ELR (cell line): Measurements from ENCODE around the gene TMEM129.

Experiments
- DNase-seq: peaks from one replicate; pipeline ENCODE4 v3.0.0-alpha.2; 2015; ENCODE audit warnings: low read depth

The TMEM129 gene

GRCh38 chr4:1744552-1744951 lies 23.4 kb upstream of the TMEM129 start:
- DNase-seq: no peak

GRCh38 chr4:1743975-1744374 lies 22.9 kb upstream of the TMEM129 start:
- no peak for DNase-seq

- DNase-seq: no peak
These were observed 22.4 kb upstream of the TMEM129 start for GRCh38 chr4:1743551-1743950.

GRCh38 chr4:1741208-1741607 lies 20.1 kb upstream of the TMEM129 start:
- DNase-seq: no peak

- no peak for DNase-seq
These were observed 19.0 kb upstream of the TMEM129 start for GRCh38 chr4:1740021-1740545.

GRCh38 chr4:1739358-1739757 lies 18.2 kb upstream of the TMEM129 start:
- DNase-seq: no peak

- DNase-seq: no peak
These were observed 17.3 kb upstream of the TMEM129 start for GRCh38 chr4:1738410-1738809.

- no peak for DNase-seq
These were observed 16.5 kb upstream of the TMEM129 start for GRCh38 chr4:1737666-1738065.

- no peak for DNase-seq
These were observed 15.7 kb upstream of the TMEM129 start for GRCh38 chr4:1736812-1737211.

GRCh38 chr4:1735215-1735614 lies 14.1 kb upstream of the TMEM129 start:
- no peak for DNase-seq

- DNase-seq: no peak
These were observed 11.8 kb upstream of the TMEM129 start for GRCh38 chr4:1732911-1733310.

GRCh38 chr4:1731180-1731579 lies 10.1 kb upstream of the TMEM129 start:
- DNase-seq: peak; percentile 70

GRCh38 chr4:1730532-1731135 lies 9.5 kb upstream of the TMEM129 start:
- DNase-seq: no peak

- DNase-seq: no peak
These were observed 7.2 kb upstream of the TMEM129 start for GRCh38 chr4:1728061-1728980.

- peak; percentile 91 for DNase-seq
These were observed 6.3 kb upstream of the TMEM129 start for GRCh38 chr4:1727117-1728031.

GRCh38 chr4:1726146-1726934 lies 5.2 kb upstream of the TMEM129 start:
- DNase-seq: peak; percentile 84

- DNase-seq: no peak
These were observed 4.4 kb upstream of the TMEM129 start for GRCh38 chr4:1725521-1725920.

GRCh38 chr4:1723131-1723801 lies 2.1 kb upstream of the TMEM129 start:
- DNase-seq: no peak

GRCh38 chr4:1722551-1723118 lies 1.5 kb upstream of the TMEM129 start:
- no peak for DNase-seq
